ENCODE data around the gene TNS2.

TNS2 gene

GRCh38 chr12:53067074-53067992 lies 17.5 kb downstream of the TNS2 start:
- no peak for DNase-seq (ENCODE audit: low spot score)

GRCh38 chr12:53067993-53068770 lies 18.3 kb downstream of the TNS2 start:
- no peak for TF ChIP-seq CTCF (IDR thresholded peaks at IDR 0.05; ENCODE audit: extremely low read depth, insufficient read depth, missing control alignments)
- DNase-seq (ENCODE audit: low spot score), result no peak
- in situ Hi-C loops (cut with MboI; ENCODE audit: low pct_unique_long_range_greater_than_20kb, low sequenced_read_pairs, unreplicated experiment), result no loop called here

More at GRCh38 chr12:53067074-53067992, 17.5 kb downstream of the TNS2 start:
- no peak for TF ChIP-seq CTCF (IDR thresholded peaks at IDR 0.05; ENCODE audit: extremely low read depth, insufficient read depth, missing control alignments)
- in situ Hi-C loops (cut with MboI; ENCODE audit: low pct_unique_long_range_greater_than_20kb, low sequenced_read_pairs, unreplicated experiment), result no loop called here

GRCh38 chr12:53068811-53069585 lies 19.1 kb downstream of the TNS2 start:
- no peak for DNase-seq (ENCODE audit: low spot score)
- TF ChIP-seq CTCF (IDR thresholded peaks at IDR 0.05; ENCODE audit: extremely low read depth, insufficient read depth, missing control alignments), result no peak
- in situ Hi-C loops (cut with MboI; ENCODE audit: low pct_unique_long_range_greater_than_20kb, low sequenced_read_pairs, unreplicated experiment), result no loop called here

- in situ Hi-C loops (cut with MboI; ENCODE audit: low pct_unique_long_range_greater_than_20kb, low sequenced_read_pairs, unreplicated experiment), result no loop called here
- no peak for DNase-seq (ENCODE audit: low spot score)
- no peak for TF ChIP-seq CTCF (IDR thresholded peaks at IDR 0.05; ENCODE audit: extremely low read depth, insufficient read depth, missing control alignments)
Observed at GRCh38 chr12:53069621-53070410, 20.0 kb downstream of the TNS2 start.

GRCh38 chr12:53070877-53071492 lies 21.1 kb downstream of the TNS2 start:
- in situ Hi-C loops (cut with MboI; ENCODE audit: low pct_unique_long_range_greater_than_20kb, low sequenced_read_pairs, unreplicated experiment), result no loop called here
- no peak for TF ChIP-seq CTCF (IDR thresholded peaks at IDR 0.05; ENCODE audit: extremely low read depth, insufficient read depth, missing control alignments)
- no peak for DNase-seq (ENCODE audit: low spot score)
